Measurements from ENCODE around the gene ERP27.
A peak's percentile ranks its signal among the peaks of the same experiment; 100 is the strongest.

Gene ERP27

DNA sequence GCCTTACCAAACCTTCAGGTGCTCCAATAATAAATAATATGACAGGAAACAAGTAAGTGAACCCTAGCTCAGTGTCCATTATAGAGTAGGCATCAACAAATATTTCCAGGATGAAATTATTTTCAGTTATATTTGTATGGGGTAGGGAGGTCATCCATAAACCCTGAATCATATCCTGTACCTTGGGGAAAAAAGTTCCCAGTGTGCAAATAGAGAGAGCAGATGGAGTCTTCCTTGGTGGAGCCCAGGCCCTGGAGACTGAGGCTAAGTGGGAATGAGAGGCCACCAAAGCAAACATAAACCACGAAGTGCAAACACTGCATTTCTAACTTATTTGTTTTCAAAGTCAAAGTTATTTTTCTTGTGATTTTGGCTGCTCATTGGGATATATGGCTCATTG, 8.5 kb upstream of the ERP27 start:
- Histone ChIP-seq H3K4me1 (ENCODE audit: insufficient read depth, insufficient read length) (no peaks in the 10 kb centered on the region), H3K36me3 (ENCODE audit: insufficient read depth, insufficient read length, low read length) (no peaks in the 10 kb centered on the region)
- DNase-seq (ENCODE audit: low read depth, low spot score) = no peak

DNA sequence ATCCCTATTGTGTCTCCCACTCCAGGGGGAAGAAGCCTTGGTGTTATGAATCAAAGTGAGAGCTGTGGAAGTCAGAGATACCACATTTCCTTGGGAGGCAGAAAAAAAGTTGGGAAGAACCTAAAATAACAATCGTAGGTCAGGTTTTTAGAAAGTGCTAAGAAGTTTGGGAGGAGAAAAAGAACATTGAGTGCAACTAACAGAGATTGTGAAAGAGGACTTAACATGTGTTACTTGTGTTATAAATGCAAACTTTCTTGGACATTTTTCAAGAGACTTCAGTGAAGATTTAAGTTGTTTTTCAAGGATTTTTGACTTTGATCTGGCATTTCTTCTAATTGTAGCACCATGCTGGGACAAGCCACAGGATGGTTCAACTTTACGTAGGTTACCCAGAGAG, 7.8 kb upstream of the ERP27 start:
- H3K9me3 ChIP-seq (ENCODE audit: insufficient read depth, low read length) = no peaks in the 10 kb centered on the region
- H3K27me3 ChIP-seq (ENCODE audit: insufficient read depth, insufficient read length) = no peaks in the 10 kb centered on the region
- DNase-seq (ENCODE audit: low read depth, low spot score) = no peak
- no peak overlapping the region for H3K9ac ChIP-seq (ENCODE audit: insufficient read length, low read depth)
- no peaks in the 10 kb centered on the region for H3K36me3 ChIP-seq (ENCODE audit: insufficient read depth, insufficient read length, low read length)
- H3K4me3 ChIP-seq (ENCODE audit: insufficient read length, low read depth) = no peak overlapping the region
- no peak for TF ChIP-seq SUZ12 (IDR thresholded peaks at IDR 0.05; ENCODE audit: extremely low read depth, insufficient read depth, insufficient read length)
- TF ChIP-seq YY1 (IDR thresholded peaks at IDR 0.05; ENCODE audit: insufficient read depth, insufficient read length) = no peak
- H3K4me1 ChIP-seq (ENCODE audit: insufficient read depth, insufficient read length) = no peaks in the 10 kb centered on the region

More for the DNA sequence above, 8.5 kb upstream of the ERP27 start:
- TF ChIP-seq SUZ12 (IDR thresholded peaks at IDR 0.05; ENCODE audit: extremely low read depth, insufficient read depth, insufficient read length) (no peak), YY1 (IDR thresholded peaks at IDR 0.05; ENCODE audit: insufficient read depth, insufficient read length) (no peak), ZNF274 (IDR thresholded peaks at IDR 0.05; ENCODE audit: low read depth, low read length) (no peak)
- no peak overlapping the region for H3K9ac ChIP-seq (ENCODE audit: insufficient read length, low read depth)
- no peaks in the 10 kb centered on the region for H3K27me3 ChIP-seq (ENCODE audit: insufficient read depth, insufficient read length)
- H3K9me3 ChIP-seq (ENCODE audit: insufficient read depth, low read length) = no peaks in the 10 kb centered on the region
- H3K4me3 ChIP-seq (ENCODE audit: insufficient read length, low read depth) = no peak overlapping the region

DNA sequence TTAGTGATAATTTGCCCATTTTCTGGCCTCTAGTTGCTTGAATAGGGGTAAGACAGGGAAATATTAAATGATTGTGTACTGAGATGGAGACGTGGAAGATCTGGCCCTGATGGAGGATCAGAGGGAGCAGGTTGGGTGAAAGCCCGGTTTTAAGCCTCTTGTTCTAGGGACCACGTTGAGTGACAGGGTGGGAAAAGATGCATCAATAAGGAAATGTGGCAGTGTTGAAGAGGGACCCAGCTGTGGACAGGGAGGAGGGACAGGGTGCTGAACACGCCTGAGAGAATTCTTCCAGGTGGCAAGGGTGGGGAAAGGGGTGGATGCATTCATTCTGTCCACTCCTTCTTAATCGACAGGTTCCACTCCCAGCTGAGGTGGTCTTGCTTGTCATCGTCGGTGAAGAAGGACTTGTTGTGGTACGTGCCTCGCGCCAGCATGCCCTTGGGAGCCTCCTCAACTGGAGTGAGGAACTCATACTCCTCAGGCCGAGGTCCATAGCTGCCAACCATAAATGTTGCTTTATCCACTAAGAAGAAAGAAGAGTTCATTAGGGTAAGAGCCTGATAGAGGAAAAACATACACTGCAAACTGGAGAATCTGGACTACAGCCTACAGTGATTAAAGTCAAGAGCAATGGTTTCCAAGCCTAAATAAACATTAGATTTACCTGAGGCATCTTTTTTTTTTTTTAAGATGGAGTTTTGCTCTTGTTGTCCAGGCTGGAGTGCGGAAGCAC, 4.0 kb upstream of the ERP27 start:
- H3K9me3 ChIP-seq (ENCODE audit: insufficient read depth, low read length) = no peaks in the 10 kb centered on the region
- no peak for DNase-seq (ENCODE audit: low read depth, low spot score)
- no peak for TF ChIP-seq SUZ12 (IDR thresholded peaks at IDR 0.05; ENCODE audit: extremely low read depth, insufficient read depth, insufficient read length)
- TF ChIP-seq ZNF274 (IDR thresholded peaks at IDR 0.05; ENCODE audit: low read depth, low read length) = no peak
- TF ChIP-seq YY1 (IDR thresholded peaks at IDR 0.05; ENCODE audit: insufficient read depth, insufficient read length) = no peak
- no peak overlapping the region for H3K9ac ChIP-seq (ENCODE audit: insufficient read length, low read depth)
- no peaks in the 10 kb centered on the region for H3K4me1 ChIP-seq (ENCODE audit: insufficient read depth, insufficient read length)
- H3K4me3 ChIP-seq (ENCODE audit: insufficient read length, low read depth) = no peak overlapping the region
- H3K36me3 ChIP-seq (ENCODE audit: insufficient read depth, insufficient read length, low read length) = no peaks in the 10 kb centered on the region
- no peaks in the 10 kb centered on the region for H3K27me3 ChIP-seq (ENCODE audit: insufficient read depth, insufficient read length)

DNA sequence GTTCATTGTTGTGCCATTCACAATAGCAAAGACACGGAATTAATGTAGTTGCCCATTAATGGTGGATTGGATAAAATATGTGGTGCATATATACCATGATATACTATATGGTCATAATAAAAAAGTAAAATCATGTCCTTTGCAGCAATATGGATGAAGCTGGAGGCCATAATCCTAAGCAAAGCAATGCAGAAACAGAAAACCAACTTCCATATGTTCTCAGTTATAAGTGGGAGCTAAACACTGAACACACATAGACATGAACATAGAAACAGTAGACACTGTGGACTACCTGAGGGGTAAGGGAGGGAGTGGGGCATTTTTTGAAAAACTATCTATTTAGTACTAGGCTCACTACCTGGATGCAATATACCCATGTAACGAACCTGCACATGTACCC, 3.0 kb upstream of the ERP27 start:
- Histone ChIP-seq H3K9ac (ENCODE audit: insufficient read length, low read depth) (no peak overlapping the region), H3K4me1 (ENCODE audit: insufficient read depth, insufficient read length) (no peaks in the 10 kb centered on the region)

DNA sequence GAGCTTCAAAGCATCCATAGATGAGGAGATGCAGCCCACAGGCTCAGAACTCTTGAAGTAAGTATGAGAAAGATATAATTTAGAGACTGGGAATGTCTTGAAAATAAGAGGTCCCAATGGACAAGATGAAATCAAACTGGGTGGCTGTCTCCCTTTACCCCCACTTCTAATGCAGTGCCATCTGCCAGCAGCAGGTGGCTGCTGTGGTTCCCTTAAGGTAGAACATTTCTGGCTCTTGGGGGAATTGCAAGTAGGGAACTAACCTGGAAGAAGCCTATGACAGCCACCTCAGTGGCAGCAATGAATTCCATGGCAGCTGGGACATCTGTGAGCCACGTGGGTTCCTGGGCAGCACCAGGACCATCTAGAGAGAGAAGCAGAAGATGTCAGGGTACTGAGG, 648 bp downstream of the ERP27 start:
- no peaks in the 10 kb centered on the region for H3K27me3 ChIP-seq (ENCODE audit: insufficient read depth, insufficient read length)
- no peak for TF ChIP-seq YY1 (IDR thresholded peaks at IDR 0.05; ENCODE audit: insufficient read depth, insufficient read length)
- no peak for TF ChIP-seq ZNF274 (IDR thresholded peaks at IDR 0.05; ENCODE audit: low read depth, low read length)
- TF ChIP-seq SUZ12 (IDR thresholded peaks at IDR 0.05; ENCODE audit: extremely low read depth, insufficient read depth, insufficient read length) = no peak
- H3K36me3 ChIP-seq (ENCODE audit: insufficient read depth, insufficient read length, low read length) = no peaks in the 10 kb centered on the region
- H3K4me3 ChIP-seq (ENCODE audit: insufficient read length, low read depth) = no peak overlapping the region
- DNase-seq (ENCODE audit: low read depth, low spot score) = no peak
- H3K4me1 ChIP-seq (ENCODE audit: insufficient read depth, insufficient read length) = no peaks in the 10 kb centered on the region
- H3K9me3 ChIP-seq (ENCODE audit: insufficient read depth, low read length) = no peaks in the 10 kb centered on the region
- no peak overlapping the region for H3K9ac ChIP-seq (ENCODE audit: insufficient read length, low read depth)

More for the DNA sequence above, 3.0 kb upstream of the ERP27 start:
- Histone ChIP-seq H3K4me3 (ENCODE audit: insufficient read length, low read depth) (no peak overlapping the region), H3K27me3 (ENCODE audit: insufficient read depth, insufficient read length) (no peaks in the 10 kb centered on the region), H3K9me3 (ENCODE audit: insufficient read depth, low read length) (no peaks in the 10 kb centered on the region), H3K36me3 (ENCODE audit: insufficient read depth, insufficient read length, low read length) (no peaks in the 10 kb centered on the region)
- TF ChIP-seq SUZ12 (IDR thresholded peaks at IDR 0.05; ENCODE audit: extremely low read depth, insufficient read depth, insufficient read length) = no peak
- TF ChIP-seq ZNF274 (IDR thresholded peaks at IDR 0.05; ENCODE audit: low read depth, low read length) = no peak
- no peak for TF ChIP-seq YY1 (IDR thresholded peaks at IDR 0.05; ENCODE audit: insufficient read depth, insufficient read length)
- DNase-seq (ENCODE audit: low read depth, low spot score) = no peak

DNA sequence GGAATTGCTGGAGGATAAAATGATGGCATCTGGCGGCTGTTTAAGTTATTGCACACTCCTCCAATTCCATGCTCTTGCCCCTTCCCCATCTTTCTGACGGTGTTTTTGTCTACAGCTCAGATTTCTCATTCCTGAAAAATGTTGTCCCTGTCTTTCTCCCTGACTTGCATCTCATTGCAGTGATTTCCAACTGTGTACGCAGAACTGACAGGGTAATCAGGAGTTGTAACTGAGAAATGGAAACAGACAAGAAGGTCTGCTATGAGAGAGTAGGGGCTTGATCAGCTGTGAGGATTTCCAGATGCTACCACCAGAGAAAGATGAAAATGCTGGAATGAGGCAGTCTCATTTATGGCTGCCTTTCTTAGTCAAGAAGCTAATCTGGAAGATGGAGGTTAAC, 1.3 kb downstream of the ERP27 start:
- TF ChIP-seq YY1 (IDR thresholded peaks at IDR 0.05; ENCODE audit: insufficient read depth, insufficient read length) (no peak), ZNF274 (IDR thresholded peaks at IDR 0.05; ENCODE audit: low read depth, low read length) (no peak), SUZ12 (IDR thresholded peaks at IDR 0.05; ENCODE audit: extremely low read depth, insufficient read depth, insufficient read length) (no peak)
- H3K9me3 ChIP-seq (ENCODE audit: insufficient read depth, low read length) = no peaks in the 10 kb centered on the region
- H3K27me3 ChIP-seq (ENCODE audit: insufficient read depth, insufficient read length) = no peaks in the 10 kb centered on the region
- no peak overlapping the region for H3K9ac ChIP-seq (ENCODE audit: insufficient read length, low read depth)
- no peaks in the 10 kb centered on the region for H3K4me1 ChIP-seq (ENCODE audit: insufficient read depth, insufficient read length)
- no peak overlapping the region for H3K4me3 ChIP-seq (ENCODE audit: insufficient read length, low read depth)
- DNase-seq (ENCODE audit: low read depth, low spot score) = no peak
- H3K36me3 ChIP-seq (ENCODE audit: insufficient read depth, insufficient read length, low read length) = no peaks in the 10 kb centered on the region

DNA sequence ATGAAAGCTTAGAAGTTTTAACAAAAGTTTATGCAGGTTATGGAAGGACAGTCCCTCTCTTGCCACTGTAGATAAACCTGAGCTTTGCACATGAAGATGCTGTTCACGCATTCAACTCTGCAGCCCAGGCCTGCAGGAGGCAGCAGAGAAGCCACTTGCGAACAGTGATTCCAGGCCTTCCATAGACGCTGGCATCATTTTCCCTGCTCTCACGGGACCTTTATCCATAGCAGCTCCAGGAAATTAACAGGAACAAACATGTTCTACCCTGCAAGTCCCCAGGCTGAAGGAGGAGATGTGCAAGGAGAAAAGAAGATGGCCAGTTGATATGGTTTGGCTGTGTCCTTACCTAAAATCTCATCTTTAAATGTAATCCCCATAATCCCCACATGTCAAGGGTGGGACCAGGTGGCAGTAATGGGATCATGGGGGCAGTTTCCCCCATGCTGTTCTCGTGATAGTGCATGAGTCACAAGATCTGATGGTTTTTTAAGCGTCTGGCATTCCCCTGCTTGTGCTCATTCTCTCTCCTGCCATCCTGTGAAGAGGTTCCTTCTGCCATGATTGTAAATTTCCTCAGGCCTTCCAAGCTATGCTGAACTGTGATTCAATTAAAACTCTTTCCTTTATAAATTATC, 2.0 kb downstream of the ERP27 start:
- H3K4me3 ChIP-seq (ENCODE audit: insufficient read length, low read depth) = no peak overlapping the region
- no peak for TF ChIP-seq YY1 (IDR thresholded peaks at IDR 0.05; ENCODE audit: insufficient read depth, insufficient read length)
- no peak for TF ChIP-seq ZNF274 (IDR thresholded peaks at IDR 0.05; ENCODE audit: low read depth, low read length)
- TF ChIP-seq SUZ12 (IDR thresholded peaks at IDR 0.05; ENCODE audit: extremely low read depth, insufficient read depth, insufficient read length) = no peak
- peak; percentile 57 for DNase-seq (ENCODE audit: low read depth, low spot score)
- no peaks in the 10 kb centered on the region for H3K4me1 ChIP-seq (ENCODE audit: insufficient read depth, insufficient read length)
- no peak overlapping the region for H3K9ac ChIP-seq (ENCODE audit: insufficient read length, low read depth)
- H3K9me3 ChIP-seq (ENCODE audit: insufficient read depth, low read length) = no peaks in the 10 kb centered on the region
- H3K36me3 ChIP-seq (ENCODE audit: insufficient read depth, insufficient read length, low read length) = no peaks in the 10 kb centered on the region
- H3K27me3 ChIP-seq (ENCODE audit: insufficient read depth, insufficient read length) = no peaks in the 10 kb centered on the region

All from NT2/D1 (cell line).